Common myeloid progenitor, CD34-positive (primary cell): ENCODE results near the gene IQGAP2.

Source experiments
- CTCF ChIA-PET: fragments of 350-600 bp; sonication (Branson Sonifier 250); formaldehyde crosslinking; loops from one replicate; lab custom pipeline; 2021; ENCODE audit warnings: antibody characterized with exemption; lab: Charles Lee
- POLR2A ChIA-PET: fragments of 350-600 bp; sonication (Branson Sonifier 250); formaldehyde crosslinking; loops from one replicate; lab custom pipeline; 2021; ENCODE audit warnings: antibody characterized with exemption; lab: Charles Lee
- DNase-seq, 3 donors: peaks; one replicate each; pipeline versions ENCODE4 v3.0.0 to v3.0.0-alpha.2; 2013
- H3K27ac ChIP-seq, 2 experiments: 1 replicate in 1 of 2; 2 replicates in 1 of 2; pipeline ENCODE4 v1.7.0; 2013; ENCODE audit warnings: inconsistent platforms in 2 of 2, low read length in 2 of 2, mild to moderate bottlenecking in 2 of 2, low read depth in 1 of 2, moderate library complexity in 1 of 2; ENCODE audit not compliant: severe bottlenecking in 2 of 2, insufficient read depth in 1 of 2, poor library complexity in 1 of 2
- H3K27me3 ChIP-seq, 5 experiments: replicated peaks in 2 of 5; 1 replicate in 3 of 5; 2 replicates in 2 of 5; pipeline versions ENCODE4 v1.6.1 to v1.7.0; 2013; ENCODE audit warnings: low read length in 4 of 5, mild to moderate bottlenecking in 2 of 5, moderate library complexity in 2 of 5, inconsistent platforms in 1 of 5; ENCODE audit not compliant: insufficient read depth in 5 of 5, control insufficient read depth in 4 of 5
- H3K36me3 ChIP-seq, 4 experiments: 1 replicate in 2 of 4; 2 replicates in 2 of 4; pipeline versions ENCODE4 v1.6.1 to v1.7.0; 2013; ENCODE audit warnings: low read length in 3 of 4, control low read depth in 1 of 4, mild to moderate bottlenecking in 1 of 4; ENCODE audit not compliant: control insufficient read depth in 4 of 4, insufficient read depth in 4 of 4
- H3K4me1 ChIP-seq, 4 experiments: 1 replicate in 3 of 4; 2 replicates in 1 of 4; pipeline versions ENCODE4 v1.6.1 to v1.7.1; 2013; ENCODE audit warnings: low read length in 3 of 4, mild to moderate bottlenecking in 3 of 4, control low read depth in 1 of 4, inconsistent platforms in 1 of 4, moderate library complexity in 1 of 4; ENCODE audit not compliant: control insufficient read depth in 4 of 4, insufficient read depth in 4 of 4; ENCODE audit errors: control extremely low read depth in 1 of 4
- H3K4me3 ChIP-seq, 7 experiments: 1 replicate in 4 of 7; 2 replicates in 3 of 7; pipeline versions ENCODE4 v1.5.1 to v1.7.0; 2013; ENCODE audit warnings: mild to moderate bottlenecking in 7 of 7, low read length in 6 of 7, moderate library complexity in 6 of 7, inconsistent platforms in 2 of 7, low read depth in 2 of 7, control low read depth in 1 of 7; ENCODE audit not compliant: insufficient read depth in 4 of 7, control insufficient read depth in 1 of 7; ENCODE audit errors: extremely low read depth in 1 of 7
- H3K9me3 ChIP-seq, 5 experiments: 1 replicate in 4 of 5; 2 replicates in 1 of 5; pipeline versions ENCODE4 v1.6.1 to v1.7.1; 2013; ENCODE audit warnings: low read length in 4 of 5, mild to moderate bottlenecking in 2 of 5, inconsistent platforms in 1 of 5, low read depth in 1 of 5, moderate library complexity in 1 of 5; ENCODE audit not compliant: control insufficient read depth in 4 of 5, insufficient read depth in 2 of 5; ENCODE audit errors: control extremely low read depth in 1 of 5
- WGBS: methylation state at CpG from one replicate; pipeline ENCODE4 v1.1.5; 2013; ENCODE audit not compliant: insufficient coverage; 5-methylcytosine and 5-hydroxymethylcytosine counted together

Gene IQGAP2

DNA sequence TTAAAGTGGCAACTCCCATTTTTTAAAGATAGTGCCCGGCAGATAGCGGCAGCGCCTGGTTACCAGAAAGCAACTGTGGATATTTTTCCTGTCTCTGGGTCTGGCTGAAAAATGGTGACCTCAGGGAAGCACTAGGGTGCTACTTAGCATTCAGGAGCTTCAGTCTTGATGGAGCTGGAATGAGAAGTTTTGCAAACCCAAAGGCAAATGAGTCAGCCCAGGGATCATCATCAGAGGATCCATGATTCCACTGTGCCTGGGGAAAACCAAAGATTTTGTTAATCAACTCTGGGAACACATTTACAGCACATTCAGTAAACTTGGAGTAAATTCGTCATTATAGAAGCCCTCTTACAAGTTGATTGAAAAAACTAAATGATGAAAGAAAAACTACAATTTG, 339.5 kb downstream of the IQGAP2 start:
- H3K36me3 ChIP-seq: no peaks in the 10 kb centered on the region
- no peak overlapping the region for H3K4me3 ChIP-seq
- no CpG with 5 or more reads among the region's 4 CpGs for WGBS
- no peaks in the 10 kb centered on the region for H3K9me3 ChIP-seq
- ChIA-PET POLR2A (no interaction called here), CTCF (interaction anchor here (2.6 kb wide), 1 partner anchor 25 kb away, joined by 8 read pairs; no protein-coding TSS in a partner anchor)
- H3K27ac ChIP-seq: no peak overlapping the region
- H3K4me1 ChIP-seq: peaks cover 5 to 21% (median 13%) of the 10 kb centered on the region in 4 experiments
- H3K27me3 ChIP-seq: no peaks in the 10 kb centered on the region
- no peak for DNase-seq

- CTCF ChIA-PET: interaction anchor here (0.6 to 2.0 kb wide), 7 partner anchors 8 to 30 kb away, joined by 3 to 10 read pairs (median 3); no protein-coding TSS in a partner anchor
- DNase-seq: no peak
- WGBS: 86% methylated on average over 1 of the region's 2 CpGs
- POLR2A ChIA-PET: no interaction called here
- Histone ChIP-seq H3K27ac (no peak overlapping the region), H3K4me1 (peaks cover 0 to 8% (median 0%) of the 10 kb centered on the region in 4 experiments), H3K4me3 (no peak overlapping the region), H3K27me3 (no peaks in the 10 kb centered on the region), H3K36me3 (no peaks in the 10 kb centered on the region), H3K9me3 (no peaks in the 10 kb centered on the region)
Observed at GRCh38 chr5:76744632-76745031, 341.5 kb downstream of the IQGAP2 start.

DNA sequence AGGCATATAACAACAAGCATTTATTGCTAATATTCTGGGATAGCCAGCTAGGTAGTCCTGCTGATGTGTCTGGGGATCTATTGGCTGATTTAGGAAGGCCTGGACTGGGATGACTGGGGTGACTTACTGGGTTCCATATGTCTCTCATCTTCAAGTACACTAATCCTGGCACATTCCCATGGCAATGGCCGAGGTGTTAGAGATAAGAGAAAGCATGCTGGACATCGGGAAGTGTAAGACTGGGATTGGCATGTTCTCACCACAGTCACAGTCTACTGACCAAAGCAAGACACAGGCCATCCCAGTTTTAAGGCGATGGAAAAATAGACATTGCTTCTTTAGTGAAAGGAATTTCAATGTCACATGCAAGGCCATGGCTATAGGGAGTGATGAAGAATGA, 342.6 kb downstream of the IQGAP2 start:
- CTCF ChIA-PET: interaction anchor here (1.0 to 2.0 kb wide), 4 partner anchors 9 to 28 kb away, joined by 3 to 10 read pairs (median 4); no protein-coding TSS in a partner anchor

GRCh38 chr5:76746677-76747076, 343.6 kb downstream of the IQGAP2 start:
- POLR2A ChIA-PET: no interaction called here
- Histone ChIP-seq H3K27me3 (no peaks in the 10 kb centered on the region), H3K36me3 (no peaks in the 10 kb centered on the region), H3K4me3 (no peak overlapping the region), H3K9me3 (no peaks in the 10 kb centered on the region), H3K4me1 (peaks cover 0 to 8% (median 0%) of the 10 kb centered on the region in 4 experiments), H3K27ac (no peak overlapping the region)
- WGBS: no CpG with 5 or more reads among the region's 2 CpGs
- DNase-seq: peak in 2 of 3 donors; percentile 39 to 49
- CTCF ChIA-PET: interaction anchor here (1.1 to 1.2 kb wide), 3 partner anchors 7 to 28 kb away, joined by 3 to 6 read pairs (median 4); no protein-coding TSS in a partner anchor

More for the DNA sequence above, 342.6 kb downstream of the IQGAP2 start:
- Histone ChIP-seq H3K4me3 (no peak overlapping the region), H3K27me3 (no peaks in the 10 kb centered on the region), H3K36me3 (no peaks in the 10 kb centered on the region), H3K9me3 (no peaks in the 10 kb centered on the region), H3K4me1 (peaks cover 0 to 8% (median 0%) of the 10 kb centered on the region in 4 experiments), H3K27ac (no peak overlapping the region)
- POLR2A ChIA-PET: no interaction called here
- no CpG with 5 or more reads among the region's 3 CpGs for WGBS
- no peak for DNase-seq

DNA sequence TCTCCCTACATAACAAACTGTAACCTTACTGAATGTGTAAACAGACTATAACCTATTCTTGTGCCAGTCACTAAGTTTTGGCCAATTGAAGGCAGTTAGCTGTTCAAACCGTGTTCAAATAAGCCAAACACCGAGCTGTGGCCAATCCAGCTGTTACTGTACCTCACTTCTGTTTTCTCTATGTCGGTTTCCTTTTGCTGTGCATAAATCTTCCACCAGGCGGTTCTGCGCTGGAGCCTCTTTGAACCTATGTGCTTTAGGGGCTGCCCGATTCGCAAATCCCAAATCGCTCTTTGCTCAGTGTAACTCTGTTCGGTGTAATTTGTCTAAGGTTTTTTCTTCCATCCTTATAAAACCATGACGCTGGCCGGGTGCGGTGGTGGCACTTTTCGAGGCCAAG, 344.6 kb downstream of the IQGAP2 start:
- Histone ChIP-seq H3K36me3 (no peaks in the 10 kb centered on the region), H3K4me3 (no peak overlapping the region), H3K4me1 (peaks cover 0 to 8% (median 0%) of the 10 kb centered on the region in 4 experiments), H3K9me3 (no peaks in the 10 kb centered on the region), H3K27ac (no peak overlapping the region), H3K27me3 (no peaks in the 10 kb centered on the region)
- POLR2A ChIA-PET: no interaction called here
- CTCF ChIA-PET: interaction anchor here (0.6 to 1.8 kb wide), 9 partner anchors 8 to 419 kb away, joined by 3 to 6 read pairs (median 4); no protein-coding TSS in a partner anchor
- peak; percentile 35 to 73 (median 65) for DNase-seq
- 57% methylated on average over 7 of the region's 13 CpGs for WGBS

DNA sequence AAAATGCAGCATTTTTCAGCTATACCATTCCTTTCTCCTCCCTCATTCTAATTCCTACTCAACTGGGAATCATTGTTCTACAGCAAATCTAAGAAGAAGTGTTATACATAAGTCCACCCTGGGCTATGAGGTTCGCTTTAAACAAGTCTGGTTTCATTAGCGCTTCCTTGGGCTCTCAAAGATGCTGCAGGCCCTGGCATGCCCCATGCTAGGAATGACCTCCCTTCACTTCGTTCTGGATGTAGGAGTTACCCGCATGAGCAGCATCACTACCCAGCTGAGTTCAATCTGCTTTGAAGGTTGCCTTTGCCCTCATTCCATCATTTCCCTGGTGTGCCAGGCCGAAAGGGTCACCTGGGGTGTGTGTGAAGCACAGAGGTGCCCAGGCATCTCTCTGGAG, 348.2 kb downstream of the IQGAP2 start:
- H3K9me3 ChIP-seq: no peaks in the 10 kb centered on the region
- WGBS: 100% methylated on average over 4 of the region's 5 CpGs
- H3K27me3 ChIP-seq: no peaks in the 10 kb centered on the region
- H3K4me3 ChIP-seq: no peak overlapping the region
- no peaks in the 10 kb centered on the region for H3K36me3 ChIP-seq
- H3K27ac ChIP-seq: no peak overlapping the region
- ChIA-PET POLR2A (no interaction called here), CTCF (no interaction called here)
- DNase-seq: no peak
- H3K4me1 ChIP-seq: peaks cover 0 to 8% (median 0%) of the 10 kb centered on the region in 4 experiments

DNA sequence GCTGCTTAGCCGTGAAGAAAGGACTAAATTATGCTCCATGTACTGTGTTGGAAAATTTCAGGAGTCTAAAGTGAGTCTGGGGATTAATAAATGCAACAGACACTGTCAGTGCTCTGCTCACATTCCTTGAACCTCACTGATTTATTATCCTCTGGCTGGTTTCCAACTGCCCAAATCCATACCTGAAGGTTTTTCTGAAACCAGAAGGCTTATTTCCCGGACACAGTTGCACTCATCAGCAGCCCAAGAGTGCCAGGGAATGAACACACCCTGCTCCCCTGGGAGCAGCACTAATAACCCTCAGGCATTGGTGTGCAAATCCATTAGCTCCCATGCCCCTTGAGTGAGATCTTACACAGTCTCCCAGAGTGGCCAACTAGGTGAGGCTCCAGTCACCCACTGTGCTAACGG, 351.6 kb downstream of the IQGAP2 start:
- Histone ChIP-seq H3K4me3 (no peak overlapping the region), H3K27me3 (no peaks in the 10 kb centered on the region), H3K9me3 (no peaks in the 10 kb centered on the region), H3K27ac (no peak overlapping the region), H3K4me1 (no peaks in the 10 kb centered on the region), H3K36me3 (no peaks in the 10 kb centered on the region)
- no peak for DNase-seq
- 100% methylated on average over 2 of the region's 3 CpGs for WGBS
- ChIA-PET CTCF (interaction anchor here (1.4 to 1.7 kb wide), 2 partner anchors 14 to 20 kb away, joined by 3 to 6 read pairs; no protein-coding TSS in a partner anchor), POLR2A (no interaction called here)
